Activated CD8-positive, alpha-beta memory T cell treated with anti-CD3 and anti-CD28 coated beads, Interleukin-2, amount 50 U/mL, for 24 hours (primary cell): ENCODE measurements around the gene GOLGA1.
"Not testable (repeated sequence)": the region's sequence is repeated elsewhere in the genome, so short reads cannot be mapped to it uniquely, and the experiment has no call there.

ENCODE experiments used
- DNase-seq: peaks from one replicate; pipeline ENCODE4 v3.0.0-alpha.2; 2020; ENCODE audit errors: extremely low read depth

Gene GOLGA1

DNA sequence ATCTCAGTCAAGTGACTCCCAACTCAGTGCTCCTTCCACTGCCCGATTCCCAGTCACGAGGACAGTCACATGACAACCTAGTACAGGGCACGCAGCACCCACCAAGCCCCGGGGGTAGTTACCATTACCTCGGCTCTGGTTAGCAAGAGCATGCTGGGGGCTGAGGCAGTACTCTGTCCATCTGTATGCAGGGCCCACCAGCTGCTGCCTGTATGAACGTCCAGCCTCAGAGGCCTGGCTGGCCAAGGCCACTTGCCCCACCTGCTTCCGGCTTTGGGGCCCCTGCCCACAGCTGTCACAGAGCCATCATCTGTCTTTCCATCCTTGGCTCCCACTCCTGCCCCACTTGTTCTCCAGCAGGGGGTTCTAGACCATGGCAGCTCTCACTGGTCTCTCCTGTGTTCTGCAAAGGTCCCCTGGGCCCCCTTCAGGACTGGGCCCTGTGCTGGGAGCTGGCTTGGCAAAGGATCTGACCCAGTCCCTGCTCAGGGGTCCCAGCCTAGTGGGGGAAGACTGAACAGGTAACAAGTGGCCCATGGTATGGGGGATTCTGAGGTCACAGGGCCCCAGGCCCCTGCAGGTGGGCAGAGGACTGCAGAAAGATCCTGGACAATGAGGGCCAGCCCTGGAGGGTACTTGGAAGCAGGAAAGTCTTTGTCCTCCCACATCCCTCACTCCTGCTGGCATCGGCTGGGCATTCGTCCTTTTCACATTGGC is 82.4 kb downstream of the GOLGA1 start:
- no peak for DNase-seq

DNA sequence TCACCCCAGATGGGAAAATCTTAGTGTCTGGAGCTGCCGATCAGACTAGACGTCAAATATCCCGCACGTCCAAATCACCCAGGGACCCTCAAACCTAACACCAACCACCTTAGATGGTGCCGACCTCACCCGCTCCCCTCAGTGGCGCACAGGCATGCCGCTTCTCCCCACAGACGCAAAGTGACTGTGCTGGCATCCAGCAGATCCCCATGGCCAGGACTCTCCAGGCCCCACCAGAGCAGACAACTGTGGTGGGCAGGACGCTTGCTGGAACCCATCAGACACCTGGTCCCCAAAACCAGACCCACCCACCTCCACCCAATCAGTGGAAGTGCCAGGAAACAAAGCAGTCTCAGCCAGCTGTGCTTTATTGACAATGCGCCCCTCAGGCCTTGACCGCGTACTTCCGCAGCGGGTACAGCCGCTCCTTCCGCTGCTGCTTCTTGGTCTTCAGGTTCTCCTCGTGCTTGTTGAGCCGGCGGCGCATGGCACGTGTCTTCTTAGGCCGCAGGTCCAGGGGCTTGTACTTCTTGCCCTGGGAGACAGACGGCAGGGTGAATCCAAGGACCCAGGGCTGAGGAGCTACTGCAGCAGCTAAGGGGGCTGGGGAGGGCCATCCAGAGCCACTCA is 83.2 kb downstream of the GOLGA1 start:
- DNase-seq = no peak

DNA sequence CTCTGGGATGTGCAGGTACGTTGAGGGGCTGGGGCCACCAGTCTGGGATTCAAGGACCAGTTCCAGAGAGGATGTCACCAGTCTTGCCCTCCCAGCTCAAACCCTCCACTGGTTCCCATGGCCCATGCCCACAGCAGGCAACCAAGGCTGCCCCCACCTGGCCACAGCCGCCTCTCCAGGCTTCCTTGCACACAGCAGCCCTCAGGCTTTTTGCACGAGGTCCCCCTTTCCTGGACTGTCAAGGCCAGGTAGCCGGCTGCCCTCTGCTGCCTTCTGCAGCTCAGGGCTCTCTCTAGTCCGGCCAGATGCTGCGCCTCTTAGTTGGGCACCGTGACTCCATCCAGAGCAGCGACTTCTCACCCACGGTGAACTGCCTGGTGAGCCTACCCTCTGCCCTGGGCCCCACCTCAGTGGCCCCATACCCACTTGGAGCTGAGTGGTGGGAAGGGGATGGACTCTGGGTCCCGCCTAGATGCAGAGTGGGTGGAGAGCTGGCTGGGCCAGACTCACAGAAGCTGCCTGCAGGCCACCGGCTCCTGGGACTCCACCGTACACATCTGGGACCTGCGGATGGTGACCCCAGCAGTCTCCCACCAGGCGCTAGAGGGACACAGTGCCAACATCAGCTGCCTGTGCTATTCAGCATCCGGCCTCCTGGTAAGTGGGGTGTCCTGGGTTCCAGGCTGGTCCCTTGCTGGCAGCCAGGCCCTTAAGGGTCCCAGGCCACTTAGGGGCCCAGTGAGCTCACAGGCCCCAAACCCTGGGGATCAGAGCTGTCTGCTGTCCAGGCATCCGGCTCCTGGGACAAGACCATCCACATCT is 84.7 kb downstream of the GOLGA1 start:
- DNase-seq = no peak

DNA sequence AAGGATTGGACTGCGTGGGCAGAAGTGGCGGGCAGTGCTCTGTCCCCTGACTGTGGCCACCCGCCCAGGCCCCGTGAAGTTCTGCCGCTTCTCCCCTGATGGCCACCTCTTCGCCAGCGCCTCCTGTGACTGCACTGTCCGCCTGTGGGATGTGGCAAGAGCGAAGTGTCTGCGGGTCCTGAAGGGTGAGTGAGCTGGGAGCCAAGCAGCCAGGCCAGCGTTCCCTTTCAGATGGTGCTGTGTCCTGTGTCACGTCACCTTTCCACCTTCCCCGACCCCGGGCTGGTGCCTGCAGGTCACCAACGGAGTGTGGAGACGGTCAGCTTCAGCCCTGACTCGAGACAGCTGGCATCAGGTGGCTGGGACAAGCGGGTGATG is 85.3 kb downstream of the GOLGA1 start:
- no peak for DNase-seq

DNA sequence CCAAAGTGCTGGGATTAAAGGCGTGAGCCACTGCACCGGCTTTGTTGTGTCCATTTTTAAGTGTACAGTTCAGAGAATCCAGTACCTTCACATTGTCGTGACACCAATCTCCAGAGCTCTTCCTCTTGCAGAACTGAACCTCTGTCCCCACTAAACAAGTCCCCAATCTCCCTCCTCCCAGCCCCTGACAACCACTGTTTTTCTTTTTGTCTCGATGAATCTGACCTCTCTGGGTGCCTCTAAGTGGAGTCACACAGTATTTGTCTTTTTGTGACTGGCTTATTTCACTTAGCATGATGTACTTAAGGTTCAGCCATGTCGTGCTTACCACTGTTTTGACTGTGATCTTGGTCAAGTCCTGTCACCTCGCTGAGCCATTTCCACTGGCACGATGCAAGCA is 86.1 kb downstream of the GOLGA1 start:
- no peak for DNase-seq

DNA sequence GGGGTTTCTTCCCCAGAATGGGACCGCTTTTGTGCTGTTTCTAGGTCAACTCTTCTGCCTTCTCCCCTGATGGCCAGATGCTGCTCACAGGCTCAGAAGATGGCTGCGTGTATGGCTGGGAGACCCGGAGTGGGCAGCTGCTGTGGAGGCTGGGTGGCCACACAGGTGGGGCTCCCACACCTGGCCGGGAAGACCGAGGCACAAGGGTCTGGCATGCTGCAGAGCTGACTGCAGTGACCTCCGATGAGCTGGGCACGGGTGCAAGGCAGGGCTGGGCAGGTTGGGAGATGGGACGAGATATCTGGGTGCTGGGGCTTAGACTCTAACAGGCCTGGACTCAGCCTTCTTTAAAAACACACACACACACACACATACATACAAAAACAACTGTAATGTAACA is 86.7 kb downstream of the GOLGA1 start:
- no peak for DNase-seq

DNA sequence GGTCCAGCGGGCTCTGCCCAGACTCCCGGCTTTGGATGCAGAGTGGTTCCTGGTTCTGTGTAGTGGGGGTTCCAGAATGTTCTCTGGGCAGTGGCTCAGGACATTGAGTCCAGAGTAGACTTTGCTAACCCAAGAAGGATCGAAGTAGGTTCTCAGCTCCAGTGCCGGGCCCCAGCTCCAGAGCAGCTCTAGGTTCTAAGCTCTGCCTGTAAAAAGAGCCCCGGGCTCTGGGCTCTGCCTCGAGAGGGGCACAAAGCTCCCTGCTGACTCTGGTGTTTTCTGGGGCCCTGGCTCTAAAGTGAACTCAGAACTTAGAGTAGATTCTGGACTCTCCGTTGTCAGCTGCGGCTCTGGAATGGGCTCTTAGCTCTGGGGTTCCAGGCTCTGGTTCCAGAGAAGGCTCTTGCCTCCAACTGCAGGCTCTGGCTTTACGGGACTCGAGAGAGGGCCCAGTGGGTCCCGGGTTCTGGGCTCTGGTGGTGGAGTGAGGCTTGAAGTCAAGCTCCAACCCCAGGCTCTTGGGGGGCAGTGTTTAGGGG is 87.2 kb downstream of the GOLGA1 start:
- no peak for DNase-seq

DNA sequence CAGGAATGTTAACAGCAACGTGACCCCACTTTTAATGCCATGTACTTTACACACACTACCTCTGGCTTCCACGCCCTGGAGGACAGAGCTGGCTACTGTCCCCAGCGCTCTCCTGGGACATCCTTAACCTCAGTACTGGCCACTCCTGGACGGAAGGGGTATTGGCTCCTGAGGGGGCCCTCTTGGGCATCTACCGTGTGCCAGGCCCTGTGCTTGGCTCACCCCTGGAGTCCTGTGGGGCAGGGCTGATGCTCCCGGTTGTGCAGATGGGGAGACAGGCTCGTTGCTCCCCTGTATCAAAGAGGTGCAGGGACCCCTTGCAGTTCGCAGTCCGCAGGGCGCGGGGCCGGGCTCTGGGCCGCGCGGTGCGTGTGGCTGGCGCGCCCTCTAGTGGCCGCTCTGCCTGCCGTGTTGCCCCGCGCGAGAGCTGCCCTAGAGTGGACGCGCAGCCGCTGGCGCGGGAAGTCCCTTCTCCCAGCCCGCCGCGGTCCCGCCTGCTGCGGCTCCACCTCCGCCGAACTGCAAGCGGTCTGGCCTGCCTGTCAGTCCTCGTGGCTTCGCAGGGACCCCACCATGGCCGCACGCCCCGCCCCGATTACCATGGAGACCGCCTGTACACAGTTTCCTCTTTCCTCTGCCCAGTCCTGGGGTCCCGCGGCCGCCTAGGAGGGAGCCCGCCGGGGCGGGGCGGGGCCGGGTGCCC is 87.9 kb downstream of the GOLGA1 start, which contains the start of gene WDR38:
WDR38 (plus strand) TSS at position 632 of the 703 bp plus-strand sequence. CDS start 72 bp downstream, outside the sequence.
- no peak for DNase-seq

DNA sequence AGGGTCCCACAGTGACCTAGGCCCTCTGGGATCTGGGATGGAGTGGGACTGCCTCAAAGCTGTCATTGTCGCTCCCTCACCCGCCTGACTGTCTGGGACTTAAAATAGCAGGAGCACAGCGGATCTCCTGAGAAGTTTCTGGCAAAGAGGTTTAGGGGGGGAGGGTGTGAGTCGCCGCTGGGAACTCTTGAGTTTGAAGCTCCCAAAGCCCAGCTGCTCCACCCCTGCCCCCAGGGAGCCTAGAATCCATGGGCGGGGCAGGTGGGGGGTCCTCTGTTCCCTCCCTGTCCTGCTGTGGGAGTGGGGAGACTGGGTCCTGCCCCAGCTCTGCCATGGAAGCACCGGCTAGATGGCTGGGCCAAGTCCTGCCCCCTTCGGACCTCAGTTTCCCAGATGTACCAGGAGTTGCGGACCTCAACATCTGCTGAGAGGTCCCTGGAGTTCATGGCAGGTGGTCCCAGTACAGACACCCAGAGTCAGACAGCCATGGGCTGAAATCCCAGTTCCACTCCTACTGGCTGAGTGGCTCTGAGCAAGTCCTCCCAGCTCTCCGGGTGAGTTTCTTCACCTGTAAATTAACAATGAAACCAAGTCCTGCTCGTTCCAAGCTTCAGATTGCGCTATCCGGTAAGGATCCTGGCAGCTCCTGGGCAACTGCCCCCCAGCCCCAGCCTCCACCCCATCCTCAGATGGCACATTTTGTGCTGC is 88.6 kb downstream of the GOLGA1 start:
- no peak for DNase-seq

DNA sequence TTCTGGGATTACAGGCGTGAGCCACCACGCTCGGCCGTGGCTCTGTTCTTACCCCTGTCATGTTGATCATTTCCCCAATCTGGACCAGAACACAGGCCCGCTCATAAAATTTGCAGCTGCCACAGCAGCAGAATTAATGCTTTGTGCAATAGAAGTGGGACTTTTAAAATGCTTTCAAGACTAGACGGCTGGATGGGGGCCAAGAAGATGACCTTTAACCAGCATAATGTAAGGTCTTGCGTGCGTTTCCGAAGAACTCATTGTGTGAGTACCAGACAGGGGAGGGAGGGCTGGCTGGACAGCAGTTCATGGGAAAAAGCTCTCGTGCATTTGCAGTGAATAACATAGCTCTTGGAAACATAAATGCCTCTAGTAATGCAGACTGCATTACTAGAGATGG is 91.1 kb downstream of the GOLGA1 start:
- DNase-seq = no peak

DNA sequence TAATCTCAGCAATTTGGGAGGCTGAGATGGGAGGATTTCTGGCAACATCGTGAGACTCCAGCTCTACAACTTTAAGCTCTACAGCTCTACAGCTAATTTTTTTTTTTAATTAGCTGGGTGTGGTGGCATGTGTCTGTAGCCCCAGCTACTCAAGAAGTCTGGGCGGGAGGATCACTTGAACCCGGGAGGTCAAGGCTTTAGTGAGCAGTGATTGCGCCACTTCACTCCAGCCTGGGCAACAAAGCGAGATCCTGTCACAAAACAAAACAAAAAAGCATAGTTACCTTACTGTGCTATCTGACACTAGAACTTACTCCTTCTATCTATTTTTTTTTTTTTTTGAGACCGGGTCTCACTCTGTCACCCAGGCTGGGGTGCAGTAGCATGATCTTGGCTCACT is 93.9 kb downstream of the GOLGA1 start:
- DNase-seq = no peak

DNA sequence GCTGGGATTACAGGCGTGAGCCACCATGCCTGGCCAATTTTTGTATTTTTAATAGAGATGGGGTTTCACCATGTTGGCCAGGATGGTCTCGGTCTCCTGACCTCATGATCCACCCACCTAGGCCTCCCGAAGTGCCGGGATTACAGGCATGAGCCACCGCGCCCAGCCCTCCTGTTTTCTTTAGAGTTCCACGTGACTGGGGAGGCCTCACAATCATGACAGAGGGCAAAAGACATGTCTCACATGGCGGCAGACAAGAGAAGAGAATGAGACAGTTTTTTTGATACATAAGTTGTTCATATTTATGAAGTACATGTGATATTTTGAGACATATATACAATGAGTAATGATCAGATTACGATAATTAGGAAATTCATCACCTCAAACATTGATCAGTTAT is 94.4 kb downstream of the GOLGA1 start:
- DNase-seq = not testable (repeated sequence)

DNA sequence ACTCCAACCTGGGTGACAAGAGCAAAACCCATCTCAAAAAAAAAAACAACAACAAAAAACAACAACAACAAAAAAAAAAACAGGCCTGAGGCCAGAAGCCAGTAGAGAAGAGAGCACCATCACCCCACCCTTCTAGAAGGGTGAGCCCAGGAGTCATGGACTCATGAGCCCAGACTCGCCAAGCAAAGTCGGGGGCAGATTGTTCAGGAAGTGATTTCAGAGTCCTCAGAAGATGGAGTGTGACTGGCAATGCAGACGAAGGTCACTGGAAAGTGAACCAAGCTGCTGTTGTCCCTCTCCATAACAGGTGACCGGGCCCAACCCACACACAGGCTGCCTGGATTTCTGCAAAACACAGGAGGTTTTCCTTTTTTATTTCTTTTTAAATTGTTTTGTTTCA is 96.6 kb downstream of the GOLGA1 start:
- DNase-seq = no peak

DNA sequence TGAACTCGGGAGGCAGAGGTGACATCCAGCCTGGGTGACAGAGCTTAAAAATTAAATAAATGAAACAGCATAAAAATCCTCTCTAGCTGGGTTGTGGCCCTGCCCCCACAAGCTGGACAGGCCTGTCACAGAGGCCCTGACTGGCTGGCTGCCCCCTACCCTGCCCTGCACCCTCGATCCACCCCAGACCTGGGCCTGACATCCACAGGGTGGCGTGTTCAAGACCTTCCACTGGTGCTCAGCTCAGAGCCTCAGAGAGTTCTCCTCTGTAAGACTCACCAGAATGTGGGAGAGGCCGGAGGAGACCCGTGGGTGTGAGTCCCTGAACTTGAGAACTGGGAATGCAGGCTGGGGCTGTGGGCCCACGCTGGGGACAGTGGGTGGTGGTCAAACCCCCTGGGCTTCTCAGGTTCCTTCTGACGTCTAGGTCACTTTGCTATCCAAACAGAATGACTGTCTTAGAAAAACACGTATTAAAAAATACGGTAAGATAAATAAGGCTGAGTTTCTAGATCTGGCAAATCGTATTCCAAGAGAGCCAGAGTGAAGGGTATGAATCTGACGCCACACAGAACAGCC is 97.3 kb downstream of the GOLGA1 start:
- no peak for DNase-seq

DNA sequence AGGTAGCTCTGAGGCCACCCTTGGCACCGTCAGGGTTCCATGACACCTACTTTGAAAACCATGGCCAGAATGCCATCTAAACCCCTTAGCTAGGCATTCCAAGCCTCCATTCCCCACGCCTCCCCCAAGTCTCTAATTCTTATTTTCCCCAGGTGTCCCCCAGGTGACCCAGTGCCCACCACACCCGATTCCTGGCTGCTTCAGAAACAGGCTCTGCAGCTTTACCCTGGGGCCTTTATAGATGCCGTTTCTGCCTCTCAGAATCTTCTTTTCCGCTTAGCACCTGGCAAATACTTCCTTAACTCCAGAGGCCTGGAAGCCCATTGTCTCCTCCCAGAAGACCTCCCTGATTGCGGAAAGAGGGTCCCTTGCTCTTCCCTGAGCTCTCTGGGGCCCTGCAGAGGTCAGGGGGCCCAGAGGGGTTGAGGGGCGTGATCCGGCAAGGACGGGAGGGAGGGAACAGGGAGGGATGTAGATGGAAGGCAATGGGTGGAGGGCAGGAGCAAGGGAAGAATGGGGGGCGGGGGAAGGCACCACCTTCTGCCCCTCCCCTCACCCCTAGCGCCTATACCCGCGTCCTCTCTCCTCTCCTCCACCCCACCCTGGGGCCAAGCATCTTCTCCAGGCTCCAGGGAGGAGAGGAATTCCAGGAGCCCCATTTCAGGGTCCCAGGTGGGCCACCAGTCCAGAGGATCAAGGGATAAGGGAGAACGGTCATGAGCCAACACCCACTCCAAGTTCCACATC is 99.6 kb downstream of the GOLGA1 start:
- no peak for DNase-seq

DNA sequence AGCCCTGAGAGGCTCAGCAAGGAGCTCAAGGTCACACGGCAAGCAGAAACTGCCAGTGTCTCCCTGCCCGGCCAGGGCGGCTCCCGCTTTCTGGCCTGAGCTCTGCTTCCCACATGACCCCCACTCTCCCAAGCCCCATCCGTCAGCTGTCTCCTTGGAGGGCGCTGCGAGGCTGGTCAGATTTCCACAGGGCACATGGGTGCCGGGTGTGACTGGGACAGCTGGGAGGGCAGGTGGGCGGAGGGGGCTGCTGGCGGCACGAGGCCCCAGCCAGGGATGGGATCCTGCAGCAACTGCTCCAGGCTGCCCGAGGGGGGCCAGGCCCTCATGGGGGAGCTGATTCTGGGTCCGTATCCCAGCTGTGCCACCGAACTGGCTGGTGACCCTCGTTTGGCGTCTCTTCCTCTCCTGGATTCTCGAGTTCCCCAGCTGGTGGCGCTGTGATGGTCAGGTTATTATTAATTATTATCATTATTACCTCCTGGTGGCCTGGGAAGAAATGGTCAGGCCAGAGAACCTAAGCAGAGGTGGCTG is 100.5 kb downstream of the GOLGA1 start:
- DNase-seq = no peak

DNA sequence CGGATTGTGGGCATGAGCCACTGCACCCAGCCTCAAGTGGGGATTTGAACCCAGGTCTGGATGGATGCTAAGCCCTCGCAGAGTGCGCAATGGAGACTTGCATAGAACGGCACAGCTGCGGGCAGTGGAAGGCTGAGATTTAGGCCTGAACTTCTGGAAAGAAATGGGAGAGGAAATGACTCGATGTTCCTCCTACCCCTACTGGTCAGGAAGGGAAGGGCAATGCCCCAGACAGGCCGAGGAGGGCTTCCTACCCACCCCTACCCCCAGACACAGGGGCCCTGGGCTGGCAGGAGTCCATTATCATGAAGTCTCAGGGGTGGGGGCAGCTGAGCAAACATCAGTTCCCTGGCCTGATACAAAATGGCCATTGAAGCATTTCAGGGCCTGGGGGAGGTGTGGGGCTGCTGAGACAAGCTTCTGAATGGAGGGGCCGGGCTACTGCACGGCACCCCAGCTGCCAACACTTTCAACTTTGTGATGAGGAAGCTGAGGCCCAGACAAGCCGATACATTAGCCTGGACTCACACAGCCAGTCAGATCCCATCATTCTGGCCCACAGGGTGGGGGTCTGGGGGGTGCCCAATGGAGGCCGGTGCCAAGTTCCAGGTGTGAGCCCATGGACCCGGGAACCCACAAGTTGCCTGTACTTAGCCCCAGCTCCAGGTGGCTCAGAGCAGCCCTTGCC is 101.1 kb downstream of the GOLGA1 start:
- DNase-seq = no peak

DNA sequence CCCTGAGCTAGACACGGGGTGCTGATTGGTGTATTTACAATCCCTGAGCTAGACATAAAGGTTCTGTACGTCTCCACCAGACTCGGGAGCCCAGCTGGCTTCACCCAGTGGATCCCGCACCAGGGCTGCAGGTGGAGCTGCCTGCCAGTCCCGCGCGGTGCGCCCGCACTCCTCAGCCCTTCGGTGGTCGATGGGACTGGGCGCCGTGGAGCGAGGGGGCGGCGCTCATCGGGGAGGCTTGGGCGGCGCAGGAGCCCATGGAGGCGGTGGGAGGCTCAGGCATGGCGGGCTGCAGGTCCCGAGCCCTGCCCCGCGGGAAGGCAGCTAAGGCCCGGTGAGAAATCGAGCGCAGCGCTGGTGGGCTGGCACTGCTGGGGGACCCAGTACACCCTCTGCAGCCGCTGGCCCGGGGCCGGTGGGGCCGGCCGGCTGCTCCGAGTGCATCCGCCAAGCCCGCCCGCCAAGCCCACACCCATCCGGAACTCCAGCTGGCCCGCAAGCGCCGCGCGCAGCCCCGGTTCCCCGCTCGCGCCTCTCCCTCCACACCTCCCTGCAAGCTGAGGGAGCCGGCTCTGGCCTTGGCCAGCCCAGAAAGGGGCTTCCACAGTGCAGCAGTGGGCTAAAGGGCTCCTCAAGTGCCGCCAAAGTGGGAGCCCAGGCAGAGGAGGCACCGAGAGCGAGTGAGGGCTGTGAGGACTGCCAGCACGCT is 102.2 kb downstream of the GOLGA1 start:
- not testable (repeated sequence) for DNase-seq

DNA sequence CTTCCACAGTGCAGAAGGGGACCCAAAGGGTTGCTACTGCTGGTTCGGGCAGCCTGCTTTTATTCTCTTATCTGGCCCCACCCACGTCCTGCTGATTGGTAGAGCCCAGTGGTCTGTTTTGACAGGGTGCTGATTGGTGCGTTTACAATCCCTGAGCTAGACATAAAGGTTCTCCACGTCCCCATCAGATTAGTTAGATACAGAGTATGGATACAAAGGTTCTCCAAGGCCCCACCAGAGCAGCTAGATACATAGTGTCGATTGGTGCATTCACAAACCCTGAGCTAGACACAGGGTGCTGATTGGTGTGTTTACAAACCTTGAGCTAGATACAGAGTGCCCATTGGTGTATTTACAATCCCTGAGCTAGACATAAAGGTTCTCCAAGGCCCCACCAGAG is 102.8 kb downstream of the GOLGA1 start:
- DNase-seq = not testable (repeated sequence)
